Stimulated activated CD4-positive, alpha-beta T cell treated with anti-CD3 and anti-CD28 coated beads, Interleukin-1b, Interleukin-23, amount 100 ng/mL, for 24 hours (primary cell): ENCODE results near the gene TRIO.
"Not testable (repeated sequence)": the region's sequence is repeated elsewhere in the genome, so short reads cannot be mapped to it uniquely, and the experiment has no call there.

Experiments
- DNase-seq, 4 experiments: peaks; one replicate each; pipeline ENCODE4 v3.0.0-alpha.2; 2020; ENCODE audit warnings: low read depth in 4 of 4, low spot score in 1 of 4

TRIO gene

GRCh38 chr5:14428302-14429081 is 285.4 kb downstream of the TRIO start:
- no peak for DNase-seq

DNA sequence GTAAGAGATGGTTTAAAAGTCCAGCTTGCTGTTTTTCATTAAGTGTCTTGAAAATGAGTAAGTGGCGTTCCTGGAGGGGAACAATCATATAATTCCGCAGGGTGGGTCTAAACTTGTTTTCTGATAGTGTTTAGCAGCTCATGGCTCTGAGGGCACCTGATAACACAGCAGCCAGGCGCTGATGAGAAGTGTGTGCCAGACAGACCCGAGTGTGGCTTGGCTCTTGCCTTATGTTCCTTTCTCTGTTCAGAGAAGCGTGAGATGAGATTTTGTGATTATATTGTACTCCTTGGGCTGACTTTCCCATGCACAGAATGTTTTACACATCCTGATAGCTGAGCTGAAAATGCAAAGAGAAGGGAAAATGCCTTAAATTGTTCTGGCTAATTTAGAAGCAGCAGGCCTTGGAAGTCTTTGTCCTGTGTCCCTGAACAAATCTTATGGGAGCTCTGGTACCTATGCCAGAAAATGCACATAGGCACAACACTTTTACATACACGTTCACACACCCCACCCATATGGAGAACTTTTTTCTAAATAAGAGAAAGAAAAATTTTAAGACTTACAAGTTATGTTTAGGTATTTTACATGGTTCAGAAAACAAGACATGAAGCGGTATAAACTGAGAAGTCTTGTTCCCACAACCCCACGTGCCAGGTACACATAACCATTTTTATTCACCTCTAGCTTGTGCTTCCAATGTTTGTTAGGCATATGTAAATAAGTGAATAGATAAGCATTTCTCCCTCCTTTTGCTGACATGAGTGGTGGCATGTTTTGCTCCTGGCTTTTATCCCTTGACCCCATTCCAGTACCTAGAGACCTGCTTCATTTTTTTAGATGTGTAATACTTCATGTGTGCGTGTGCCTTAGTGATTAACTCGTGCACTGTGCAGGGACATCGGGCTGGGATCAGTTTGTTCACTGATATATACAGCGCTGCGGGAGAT is 286.2 kb downstream of the TRIO start:
- no peak for DNase-seq

- DNase-seq, result no peak
These were observed 288.4 kb downstream of the TRIO start for GRCh38 chr5:14431534-14431933.

GRCh38 chr5:14432931-14433589 is 289.9 kb downstream of the TRIO start:
- DNase-seq, result no peak

DNA sequence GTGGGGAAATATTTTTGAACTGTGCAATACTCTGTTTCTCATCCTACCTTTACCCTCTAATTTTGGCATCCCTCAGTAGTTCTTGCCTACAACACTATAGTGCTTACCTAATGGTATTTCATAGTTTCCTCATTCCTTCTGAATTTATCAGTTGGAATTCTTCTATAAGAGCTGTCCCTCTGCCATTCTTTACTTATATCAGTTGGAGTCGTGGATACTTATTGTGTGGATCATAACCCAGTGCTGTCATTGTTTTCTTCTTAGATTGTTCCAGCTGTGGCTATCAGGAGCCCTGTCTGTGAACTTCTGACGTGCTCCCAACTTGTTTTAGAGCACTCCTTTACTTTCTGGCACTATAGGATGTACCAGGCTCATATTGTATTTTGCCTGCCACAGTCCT is 292.3 kb downstream of the TRIO start:
- DNase-seq, result no peak

DNA sequence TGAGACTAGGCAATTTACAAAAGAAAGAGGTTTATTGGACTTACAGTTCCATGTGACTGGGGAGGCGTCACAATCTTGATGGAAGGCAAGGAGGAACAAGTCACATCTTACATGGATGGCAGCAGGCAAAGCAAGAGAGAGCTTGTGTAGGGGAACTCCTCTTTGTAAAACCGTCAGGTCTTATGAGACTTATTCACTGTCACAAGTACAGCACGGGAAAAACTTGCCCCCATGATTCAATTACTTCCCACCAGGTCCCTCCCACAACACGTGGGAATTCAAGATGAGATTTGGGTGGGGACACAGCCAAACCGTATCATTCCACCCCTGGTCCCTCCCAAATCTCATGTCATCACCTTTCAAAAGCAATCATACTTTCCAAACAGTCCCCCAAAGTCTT is 293.0 kb downstream of the TRIO start:
- not testable (repeated sequence) for DNase-seq

DNA sequence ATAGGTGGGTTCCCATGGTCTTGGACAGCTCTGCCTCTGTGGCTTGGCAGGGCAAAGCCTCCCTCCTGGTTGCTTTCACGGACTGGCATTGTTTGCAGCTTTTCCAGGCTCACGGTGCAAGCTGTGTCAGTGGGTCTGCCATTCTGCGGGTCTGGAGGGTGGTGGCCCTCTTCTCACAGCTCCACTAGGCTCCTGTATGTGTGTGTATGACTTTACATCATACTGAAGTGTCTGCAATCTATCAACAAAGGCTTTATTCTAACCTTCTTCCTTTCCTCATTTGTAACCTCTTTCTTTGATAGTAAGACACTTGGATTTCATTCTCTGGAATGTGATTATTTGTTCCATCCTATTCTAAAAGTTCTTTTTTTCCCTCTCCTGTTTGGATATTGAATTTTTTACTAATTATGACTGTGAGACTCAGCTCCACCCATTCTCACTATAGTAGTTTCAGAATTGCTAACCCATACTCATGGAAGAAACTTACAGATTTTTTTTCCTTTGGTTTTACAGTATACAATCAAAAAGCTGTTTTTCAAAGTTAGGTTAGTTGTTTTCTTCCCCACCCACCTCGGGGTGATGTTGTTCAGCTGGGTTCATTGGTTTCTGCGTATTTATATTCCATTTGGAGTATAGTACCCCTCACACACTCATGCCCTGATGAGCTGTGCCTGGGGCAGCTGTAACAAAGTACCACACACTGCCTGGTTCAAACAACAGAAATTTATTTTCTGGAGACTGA is 293.8 kb downstream of the TRIO start:
- no peak for DNase-seq

DNA sequence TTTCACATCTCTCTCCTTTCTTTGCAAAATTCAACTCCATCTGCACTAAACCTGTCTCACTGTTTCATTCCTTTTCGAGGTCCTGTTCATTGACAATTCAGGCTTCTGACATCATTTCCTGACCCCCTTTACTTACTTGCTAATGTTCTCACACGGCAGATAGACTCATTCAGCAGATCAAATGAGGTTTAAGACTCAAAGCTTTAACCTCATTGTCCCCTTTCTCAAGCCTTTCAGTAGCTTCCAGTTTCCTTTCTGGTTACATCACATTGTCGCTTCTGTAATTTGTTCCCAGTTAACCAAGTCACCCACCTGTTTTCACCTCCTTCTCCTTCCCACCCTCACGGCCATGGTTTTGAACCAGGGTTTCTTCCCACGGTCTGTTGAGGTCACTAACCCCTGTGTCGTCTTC is 295.1 kb downstream of the TRIO start:
- DNase-seq, result no peak

DNA sequence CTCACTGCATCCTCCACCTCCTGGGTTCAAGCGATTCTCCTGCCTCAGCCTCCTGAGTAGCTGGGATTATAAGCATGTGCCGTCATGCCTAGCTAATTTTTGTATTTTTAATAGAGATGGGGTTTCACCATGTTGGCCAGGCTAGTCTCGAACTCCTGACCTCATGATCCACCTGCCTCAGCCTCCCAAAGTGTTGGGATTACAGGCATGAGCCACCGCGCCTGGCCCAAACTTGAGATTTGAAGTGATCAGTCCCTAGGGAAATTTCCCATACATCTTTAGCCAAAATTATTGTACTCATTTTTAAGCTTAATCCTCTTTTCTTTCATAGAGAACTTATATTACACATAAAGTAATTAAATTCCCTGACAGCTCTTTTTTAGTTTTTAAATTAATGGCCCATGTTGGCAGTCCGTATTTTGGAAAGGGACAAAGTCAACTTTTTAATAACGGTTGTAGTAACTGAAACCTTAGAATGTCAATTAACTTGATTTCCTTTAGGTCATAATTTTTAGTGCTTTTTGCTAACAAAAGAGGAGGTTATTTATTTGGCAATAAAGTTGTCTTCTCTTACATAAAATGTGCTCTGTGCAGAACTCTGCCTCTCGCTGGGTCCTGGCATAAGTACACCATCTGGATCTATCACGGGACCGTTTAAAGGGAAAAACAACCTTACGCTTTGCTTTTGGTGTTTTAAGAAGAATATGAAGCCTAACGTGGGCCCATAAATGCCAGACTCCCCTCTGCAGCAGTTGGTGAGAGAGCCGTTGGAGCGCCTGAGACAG is 296.1 kb downstream of the TRIO start:
- no peak for DNase-seq

DNA sequence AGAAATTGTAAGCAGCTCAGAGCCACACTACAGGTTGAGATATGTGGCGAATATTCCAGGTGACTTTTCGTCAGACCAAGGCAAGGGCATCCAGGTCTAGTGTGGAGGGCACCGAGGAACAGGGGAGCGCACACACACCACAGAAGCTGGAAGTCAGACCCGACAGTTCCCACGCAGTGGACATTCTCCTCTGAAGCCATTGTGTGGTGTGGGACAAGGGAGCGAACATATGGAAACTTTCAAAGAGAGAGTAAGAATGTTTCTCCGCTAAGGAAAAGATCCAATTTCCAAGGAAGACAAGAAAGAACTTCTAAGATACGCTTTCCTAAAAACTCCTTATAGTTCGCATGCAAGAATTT is 297.1 kb downstream of the TRIO start:
- DNase-seq, result no peak

- no peak for DNase-seq
These were observed 297.7 kb downstream of the TRIO start for GRCh38 chr5:14440582-14441431.

DNA sequence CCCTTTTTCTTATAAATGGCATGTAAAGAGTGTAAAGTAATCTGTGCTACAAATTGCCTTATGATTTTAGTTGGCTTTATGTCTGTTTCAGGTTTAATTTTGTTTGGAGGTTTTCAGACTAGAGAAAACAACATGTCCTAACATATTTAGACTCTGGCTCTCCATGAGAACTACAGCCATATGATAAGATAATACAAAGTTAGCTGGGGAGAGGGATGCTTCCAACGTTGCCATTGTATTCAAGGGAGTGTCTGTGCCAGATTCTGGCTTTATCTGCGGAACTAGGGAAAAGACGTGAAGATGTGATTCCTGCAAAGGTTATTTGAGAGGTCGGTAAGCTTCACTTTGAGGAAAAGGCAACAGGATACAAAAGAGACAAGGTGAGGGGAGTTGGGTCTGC is 298.5 kb downstream of the TRIO start:
- DNase-seq, result no peak

GRCh38 chr5:14442536-14442935 is 299.4 kb downstream of the TRIO start:
- DNase-seq, result no peak

DNA sequence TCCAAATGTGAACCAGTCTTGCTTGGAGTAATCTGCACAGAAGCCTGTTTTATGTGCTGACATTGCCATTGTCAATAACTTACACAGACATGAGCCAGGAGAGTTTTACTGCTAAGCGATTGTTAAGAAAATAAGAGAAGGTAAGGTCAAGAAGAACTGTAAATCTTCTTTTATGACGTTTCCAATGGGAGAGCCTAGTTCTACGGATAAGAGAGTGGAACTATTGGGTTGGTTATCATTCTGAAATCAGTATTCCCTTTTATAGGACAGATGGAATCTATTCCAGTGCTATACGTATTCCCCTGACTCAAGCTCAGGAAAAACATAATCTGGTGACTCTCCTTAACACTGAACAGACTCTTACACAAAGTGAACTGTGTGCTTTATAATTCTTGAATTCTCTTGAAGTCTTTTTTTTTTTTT is 300.5 kb downstream of the TRIO start:
- no peak for DNase-seq

DNA sequence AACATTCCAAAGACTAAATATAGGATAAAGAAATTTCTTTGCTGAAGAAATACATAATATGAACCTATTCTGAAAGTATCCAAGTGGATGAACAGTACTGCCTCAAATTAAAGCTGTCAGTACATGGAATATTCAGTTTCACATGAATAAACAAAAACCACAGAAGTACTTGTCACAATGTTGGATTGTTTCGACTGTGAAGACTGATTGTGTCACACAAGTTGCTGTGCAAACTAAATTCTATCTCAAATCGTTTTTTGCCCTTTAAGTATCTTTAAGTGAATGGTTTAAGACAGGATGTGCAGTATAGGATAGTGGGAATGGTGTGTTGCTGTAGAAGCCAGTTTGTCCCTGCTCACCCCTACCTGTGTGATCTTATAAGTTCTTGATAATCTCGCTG is 301.0 kb downstream of the TRIO start:
- no peak for DNase-seq

- no peak for DNase-seq
These were observed 301.9 kb downstream of the TRIO start for GRCh38 chr5:14445013-14445412.

- no peak for DNase-seq
These were observed 302.6 kb downstream of the TRIO start for GRCh38 chr5:14445576-14446290.
